Activated CD4-positive, alpha-beta T cell treated with anti-CD3 and anti-CD28 coated beads, Interleukin-2, amount 10 ng/mL, durations not matched to agents 7 days and 5 days (primary cell): ENCODE measurements around the gene SEC61A2. TPM values are rescaled to one million over a fixed set of nuclear protein-coding genes. Genes with fewer than 3 reads are reported as not detected.
A peak's percentile ranks its signal among the peaks of the same experiment; 100 is the strongest.
"Not testable (repeated sequence)": the region's sequence is repeated elsewhere in the genome, so short reads cannot be mapped to it uniquely, and the experiment has no call there.

Source experiments
- CTCF ChIA-PET: fragments of 350-600 bp; sonication (Branson Sonifier 250); formaldehyde crosslinking; loops from one replicate; lab custom pipeline; 2021; ENCODE audit warnings: antibody characterized with exemption; lab: Charles Lee
- POLR2A ChIA-PET: fragments of 350-600 bp; sonication (Branson Sonifier 250); formaldehyde crosslinking; loops from one replicate; lab custom pipeline; 2021; ENCODE audit warnings: antibody characterized with exemption; lab: Charles Lee
- DNase-seq: peaks from one replicate; pipeline ENCODE4 v3.0.0-alpha.2; 2020
- H3K27ac Mint-ChIP-seq: one replicate; pipeline ENCODE4 v1.8.0; 2021; ENCODE audit warnings: mild to moderate bottlenecking, moderate library complexity, mixed read lengths
- H3K27me3 Mint-ChIP-seq: one replicate; pipeline ENCODE4 v1.8.0; 2021; ENCODE audit warnings: mixed read lengths
- H3K36me3 Mint-ChIP-seq: one replicate; pipeline ENCODE4 v1.8.0; 2021; ENCODE audit warnings: low read depth, mixed read lengths
- H3K4me1 Mint-ChIP-seq: one replicate; pipeline ENCODE4 v1.8.0; 2021; ENCODE audit warnings: mixed read lengths
- H3K4me3 Mint-ChIP-seq: one replicate; pipeline ENCODE4 v1.8.0; 2021; ENCODE audit warnings: mild to moderate bottlenecking, moderate library complexity, mixed read lengths
- H3K9me3 Mint-ChIP-seq: one replicate; pipeline ENCODE4 v1.8.0; 2021; ENCODE audit warnings: mixed read lengths
- total RNA-seq, 2 experiments: library from RNA; stranded (reverse); gene quantifications; one replicate each; pipeline ENCODE4 v1.2.3, GENCODE V29; 2021

Gene SEC61A2
- 1 to 10 TPM; 7.9 to 10.0 TPM for total RNA-seq

GRCh38 chr10:12129222-12130111 is at the start of gene SEC61A2:
Gene SEC61A2 (plus strand): TSS chr10:12129677. CDS start chr10:12129788, 111 bp downstream.
- Mint-ChIP-seq H3K4me1 (peaks cover 31% of the 10 kb centered on the region), H3K9me3 (no peaks in the 10 kb centered on the region), H3K36me3 (peaks cover 15% of the 10 kb centered on the region), H3K4me3 (peak within 1 kb of the TSS; percentile 83), H3K27ac (peak within 1 kb of the TSS; percentile 92), H3K27me3 (no peaks in the 10 kb centered on the region)
- CTCF ChIA-PET = interaction anchor here (0.6 to 1.5 kb wide), 5 partner anchors 11 to 89 kb away, joined by 3 to 6 read pairs (median 3); no protein-coding TSS in a partner anchor
- peak; percentile 97 for DNase-seq
- POLR2A ChIA-PET = no interaction called here

DNA sequence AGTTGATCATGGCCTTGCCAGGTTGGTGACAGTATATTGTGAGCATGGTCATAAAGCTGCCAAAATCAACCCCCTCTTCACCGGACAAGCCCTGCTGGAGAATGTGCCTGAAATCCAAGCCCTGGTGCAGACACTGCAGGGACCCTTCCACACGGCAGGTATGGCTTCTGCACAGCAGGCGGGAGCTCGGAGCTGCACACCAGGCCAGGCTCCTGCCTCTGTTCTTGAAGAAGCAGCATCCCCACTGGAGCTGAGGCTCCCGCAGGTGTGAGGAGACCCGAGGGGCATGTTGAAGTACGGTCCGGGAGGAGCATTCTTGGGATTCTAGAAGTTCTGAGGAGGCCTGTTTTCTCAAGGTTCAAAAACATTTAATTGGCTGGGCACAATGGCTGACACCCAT is 48.0 kb upstream of the SEC61A2 start:
- no peaks in the 10 kb centered on the region for H3K27me3 Mint-ChIP-seq
- no peaks in the 10 kb centered on the region for H3K9me3 Mint-ChIP-seq
- no peak overlapping the region for H3K27ac Mint-ChIP-seq
- no peak for DNase-seq
- CTCF ChIA-PET = no interaction called here
- no peaks in the 10 kb centered on the region for H3K4me1 Mint-ChIP-seq
- POLR2A ChIA-PET = no interaction called here
- H3K36me3 Mint-ChIP-seq = peaks cover 14% of the 10 kb centered on the region
- no peak overlapping the region for H3K4me3 Mint-ChIP-seq

GRCh38 chr10:12081879-12082557 is 47.5 kb upstream of the SEC61A2 start:
- CTCF ChIA-PET = interaction anchor here (1.1 kb wide), 1 partner anchor 10 kb away, joined by 3 read pairs; no protein-coding TSS in a partner anchor
- Mint-ChIP-seq H3K4me1 (no peaks in the 10 kb centered on the region), H3K9me3 (no peaks in the 10 kb centered on the region), H3K36me3 (peaks cover 18% of the 10 kb centered on the region), H3K27ac (no peak overlapping the region), H3K27me3 (no peaks in the 10 kb centered on the region), H3K4me3 (no peak overlapping the region)
- DNase-seq = no peak
- POLR2A ChIA-PET = no interaction called here

GRCh38 chr10:12088919-12089318 is 40.6 kb upstream of the SEC61A2 start:
- CTCF ChIA-PET = interaction anchor here (1.3 to 1.5 kb wide), 2 partner anchors 15 to 16 kb away, joined by 3 read pairs; no protein-coding TSS in a partner anchor
- POLR2A ChIA-PET = no interaction called here

GRCh38 chr10:12091421-12091820 is 38.1 kb upstream of the SEC61A2 start:
- H3K27ac Mint-ChIP-seq = no peak overlapping the region
- DNase-seq = no peak
- peaks cover 2% of the 10 kb centered on the region for H3K4me1 Mint-ChIP-seq
- H3K4me3 Mint-ChIP-seq = no peak overlapping the region
- no peaks in the 10 kb centered on the region for H3K9me3 Mint-ChIP-seq
- H3K36me3 Mint-ChIP-seq = peaks cover 51% of the 10 kb centered on the region
- ChIA-PET POLR2A (no interaction called here), CTCF (interaction anchor here (0.7 kb wide), 1 partner anchor 34 kb away, joined by 4 read pairs; no protein-coding TSS in a partner anchor)
- no peaks in the 10 kb centered on the region for H3K27me3 Mint-ChIP-seq

More at GRCh38 chr10:12088919-12089318, 40.6 kb upstream of the SEC61A2 start:
- H3K36me3 Mint-ChIP-seq = peaks cover 50% of the 10 kb centered on the region
- H3K4me3 Mint-ChIP-seq = no peak overlapping the region
- DNase-seq = no peak
- peaks cover 2% of the 10 kb centered on the region for H3K4me1 Mint-ChIP-seq
- no peaks in the 10 kb centered on the region for H3K27me3 Mint-ChIP-seq
- H3K9me3 Mint-ChIP-seq = no peaks in the 10 kb centered on the region
- H3K27ac Mint-ChIP-seq = no peak overlapping the region

GRCh38 chr10:12097361-12097760 is 32.1 kb upstream of the SEC61A2 start:
- H3K9me3 Mint-ChIP-seq, DNase-seq, POLR2A ChIA-PET, H3K27me3 Mint-ChIP-seq, H3K27ac Mint-ChIP-seq, H3K4me3 Mint-ChIP-seq, H3K4me1 Mint-ChIP-seq: not testable (repeated sequence)
- CTCF ChIA-PET = interaction anchor here (1.0 kb wide), 1 partner anchor 11 kb away, joined by 3 read pairs; no protein-coding TSS in a partner anchor
- H3K36me3 Mint-ChIP-seq = peaks cover 45% of the 10 kb centered on the region

GRCh38 chr10:12097791-12098190 is 31.7 kb upstream of the SEC61A2 start:
- ChIA-PET CTCF (interaction anchor here (0.6 to 1.0 kb wide), 2 partner anchors 11 to 43 kb away, joined by 3 read pairs; no protein-coding TSS in a partner anchor), POLR2A (no interaction called here)
- Mint-ChIP-seq H3K27me3 (no peaks in the 10 kb centered on the region), H3K4me1 (no peaks in the 10 kb centered on the region), H3K4me3 (no peak overlapping the region), H3K36me3 (peaks cover 42% of the 10 kb centered on the region), H3K27ac (no peak overlapping the region), H3K9me3 (no peaks in the 10 kb centered on the region)
- no peak for DNase-seq

- Mint-ChIP-seq H3K27me3 (no peaks in the 10 kb centered on the region), H3K4me3 (no peak overlapping the region), H3K9me3 (no peaks in the 10 kb centered on the region), H3K36me3 (peaks cover 39% of the 10 kb centered on the region), H3K27ac (no peak overlapping the region), H3K4me1 (no peaks in the 10 kb centered on the region)
- CTCF ChIA-PET = interaction anchor here (0.6 to 1.0 kb wide), 3 partner anchors 28 to 823 kb away, joined by 3 to 5 read pairs (median 3); no protein-coding TSS in a partner anchor
- DNase-seq = no peak
- POLR2A ChIA-PET = no interaction called here
Observed at GRCh38 chr10:12098966-12099365, 30.5 kb upstream of the SEC61A2 start.

GRCh38 chr10:12103802-12104201 is 25.7 kb upstream of the SEC61A2 start:
- peaks cover 46% of the 10 kb centered on the region for H3K36me3 Mint-ChIP-seq
- CTCF ChIA-PET = interaction anchor here (1.1 kb wide), 1 partner anchor 66 kb away, joined by 3 read pairs; no protein-coding TSS in a partner anchor

DNA sequence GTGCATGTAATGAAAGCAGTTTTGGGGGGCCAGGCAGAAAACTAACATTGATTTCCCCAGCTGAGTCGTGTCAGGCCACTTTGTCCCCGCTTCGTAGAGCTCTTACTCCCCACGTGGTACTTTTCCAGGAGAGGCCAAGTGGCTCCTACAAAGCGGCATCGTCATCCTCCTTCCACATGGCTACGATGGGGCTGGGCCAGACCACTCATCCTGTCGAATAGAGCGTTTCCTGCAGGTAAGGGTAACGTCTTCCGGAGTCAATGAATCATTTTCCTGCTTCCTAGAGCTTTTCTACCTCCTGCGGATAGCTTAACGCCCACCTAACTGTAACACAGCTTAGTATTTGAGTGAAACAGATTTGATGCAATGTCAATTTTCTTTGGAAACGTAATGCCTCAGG is 21.7 kb upstream of the SEC61A2 start:
- Mint-ChIP-seq H3K36me3 (peaks cover 42% of the 10 kb centered on the region), H3K4me3 (no peak overlapping the region), H3K9me3 (no peaks in the 10 kb centered on the region), H3K27ac (no peak overlapping the region), H3K27me3 (no peaks in the 10 kb centered on the region), H3K4me1 (peaks cover 11% of the 10 kb centered on the region)
- ChIA-PET POLR2A (no interaction called here), CTCF (interaction anchor here (0.8 to 1.0 kb wide), 2 partner anchors 15 to 16 kb away, joined by 3 read pairs; no protein-coding TSS in a partner anchor)
- no peak for DNase-seq

More at GRCh38 chr10:12103802-12104201, 25.7 kb upstream of the SEC61A2 start:
- Mint-ChIP-seq H3K9me3 (no peaks in the 10 kb centered on the region), H3K27me3 (no peaks in the 10 kb centered on the region), H3K27ac (no peak overlapping the region), H3K4me1 (no peaks in the 10 kb centered on the region), H3K4me3 (no peak overlapping the region)
- DNase-seq = no peak
- POLR2A ChIA-PET = no interaction called here

- CTCF ChIA-PET = interaction anchor here (1.3 to 1.5 kb wide), 3 partner anchors 11 to 16 kb away, joined by 3 to 4 read pairs (median 3); no protein-coding TSS in a partner anchor
- H3K4me1 Mint-ChIP-seq = peaks cover 18% of the 10 kb centered on the region
Observed at GRCh38 chr10:12109286-12109685, 20.2 kb upstream of the SEC61A2 start.

GRCh38 chr10:12111528-12111927 is 17.9 kb upstream of the SEC61A2 start:
- Mint-ChIP-seq H3K36me3 (peaks cover 35% of the 10 kb centered on the region), H3K9me3 (no peaks in the 10 kb centered on the region), H3K4me3 (no peak overlapping the region), H3K4me1 (peaks cover 23% of the 10 kb centered on the region), H3K27me3 (no peaks in the 10 kb centered on the region), H3K27ac (peak overlapping the region; percentile 22)
- POLR2A ChIA-PET = no interaction called here
- CTCF ChIA-PET = interaction anchor here (0.9 to 1.7 kb wide), 3 partner anchors 11 to 346 kb away, joined by 3 read pairs; no protein-coding TSS in a partner anchor
- DNase-seq = no peak

More at GRCh38 chr10:12109286-12109685, 20.2 kb upstream of the SEC61A2 start:
- no peaks in the 10 kb centered on the region for H3K9me3 Mint-ChIP-seq
- no peak overlapping the region for H3K4me3 Mint-ChIP-seq
- H3K27ac Mint-ChIP-seq = no peak overlapping the region
- no peaks in the 10 kb centered on the region for H3K27me3 Mint-ChIP-seq
- H3K36me3 Mint-ChIP-seq = peaks cover 34% of the 10 kb centered on the region
- POLR2A ChIA-PET = no interaction called here
- DNase-seq = no peak
